Osteoblast (primary cell): ENCODE data around the gene ABHD12. TPM values are rescaled to one million over a fixed set of nuclear protein-coding genes. Genes with fewer than 3 reads are reported as not detected.

Experiments used
- DNase-seq: peaks from one replicate; pipeline ENCODE4 v3.0.0; 2011; ENCODE audit warnings: low spot score, mixed read lengths; ENCODE audit not compliant: insufficient read length; ENCODE audit errors: missing footprints
- H2AFZ ChIP-seq: 2 replicates; pipeline ENCODE4 v1.6.0; 2011; ENCODE audit warnings: mild to moderate bottlenecking, low read length
- H3K27ac ChIP-seq: 2 replicates; pipeline ENCODE4 v1.5.1; 2011; ENCODE audit warnings: mild to moderate bottlenecking, low read depth, low read length, moderate library complexity
- H3K27me3 ChIP-seq: 2 replicates; pipeline ENCODE4 v1.6.0; 2012; ENCODE audit warnings: mild to moderate bottlenecking, control low read depth, inconsistent platforms, low read length, moderate library complexity; ENCODE audit not compliant: insufficient read depth
- H3K36me3 ChIP-seq: 2 replicates; pipeline ENCODE4 v1.5.1; 2011; ENCODE audit warnings: mild to moderate bottlenecking, low read length, control low read depth, moderate library complexity; ENCODE audit not compliant: insufficient read depth
- H3K4me1 ChIP-seq: 2 replicates; pipeline ENCODE4 v1.5.1; 2011; ENCODE audit warnings: mild to moderate bottlenecking, low read length, control low read depth, moderate library complexity; ENCODE audit not compliant: insufficient read depth
- H3K4me2 ChIP-seq: 2 replicates; pipeline ENCODE4 v1.6.0; 2011; ENCODE audit warnings: mild to moderate bottlenecking, low read length; ENCODE audit not compliant: insufficient read depth
- H3K4me3 ChIP-seq: fragments of 200-600 bp; sonication (generic); 3 replicates; pipeline ENCODE4 v1.5.1; 2012; ENCODE audit warnings: mild to moderate bottlenecking, low read length, inconsistent platforms; ENCODE audit not compliant: insufficient read depth
- H3K79me2 ChIP-seq: 2 replicates; pipeline ENCODE4 v1.6.0; 2012; ENCODE audit warnings: mild to moderate bottlenecking, low read length, control low read depth, inconsistent platforms; ENCODE audit not compliant: insufficient read depth
- H3K9me3 ChIP-seq: 2 replicates; pipeline ENCODE4 v1.5.1; 2011; ENCODE audit warnings: low read depth, low read length, control low read depth
- H4K20me1 ChIP-seq: 2 replicates; pipeline ENCODE4 v1.6.0; 2012; ENCODE audit warnings: mild to moderate bottlenecking, low read length, control low read depth; ENCODE audit not compliant: insufficient read depth
- total RNA-seq: library from RNA; depleted of rRNA; stranded (reverse); fragments of >200 nt; gene quantifications from 2 replicates; pipeline ENCODE4 v1.2.3, GENCODE V29; 2012
- TF ChIP-seq, protein P1 (sequence below): IDR thresholded peaks from 2 replicates; pipeline ENCODE4 v1.5.1; 2011; ENCODE audit warnings: mild to moderate bottlenecking, low read depth, low read length, moderate library complexity; ENCODE audit errors: extremely low read depth

ABHD12 gene
- total RNA-seq, 1 donor = 29.7 TPM

DNA sequence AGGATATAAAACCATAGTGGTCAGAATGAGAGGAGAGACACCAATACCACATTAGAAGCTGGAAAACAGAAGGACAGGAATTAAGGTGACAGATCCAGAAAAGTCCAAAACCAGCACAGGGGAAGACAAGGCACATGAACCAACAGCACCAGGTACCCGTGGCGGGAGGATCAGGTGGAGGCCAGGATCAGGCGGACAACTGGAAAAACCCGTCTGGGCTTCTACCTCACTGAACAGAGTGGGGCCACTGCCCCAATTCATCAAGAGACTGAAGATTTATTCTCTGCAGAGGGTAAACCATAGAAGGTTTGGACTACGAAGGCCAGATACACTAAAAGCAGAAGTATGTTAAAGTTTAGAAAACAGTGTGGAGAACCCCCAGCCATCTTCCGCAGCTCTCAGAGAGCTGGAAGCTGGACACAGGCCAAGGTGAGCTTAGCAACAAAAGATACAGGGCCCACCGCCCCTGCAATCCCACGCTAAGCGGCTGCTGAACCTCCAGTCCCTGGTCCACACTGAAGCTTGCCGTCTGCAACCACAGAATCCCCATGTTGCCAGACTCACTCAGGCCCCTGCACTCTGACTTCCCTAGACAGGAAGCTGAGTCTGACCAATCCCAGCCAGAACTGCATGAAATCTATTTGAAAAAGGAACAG, 29.9 kb downstream of the ABHD12 start:
- H2AFZ ChIP-seq = peak overlapping the region; percentile 1
- peaks cover 5% of the 10 kb centered on the region for H3K4me1 ChIP-seq
- no peaks in the 10 kb centered on the region for H3K27me3 ChIP-seq
- TF ChIP-seq, protein P1, sequence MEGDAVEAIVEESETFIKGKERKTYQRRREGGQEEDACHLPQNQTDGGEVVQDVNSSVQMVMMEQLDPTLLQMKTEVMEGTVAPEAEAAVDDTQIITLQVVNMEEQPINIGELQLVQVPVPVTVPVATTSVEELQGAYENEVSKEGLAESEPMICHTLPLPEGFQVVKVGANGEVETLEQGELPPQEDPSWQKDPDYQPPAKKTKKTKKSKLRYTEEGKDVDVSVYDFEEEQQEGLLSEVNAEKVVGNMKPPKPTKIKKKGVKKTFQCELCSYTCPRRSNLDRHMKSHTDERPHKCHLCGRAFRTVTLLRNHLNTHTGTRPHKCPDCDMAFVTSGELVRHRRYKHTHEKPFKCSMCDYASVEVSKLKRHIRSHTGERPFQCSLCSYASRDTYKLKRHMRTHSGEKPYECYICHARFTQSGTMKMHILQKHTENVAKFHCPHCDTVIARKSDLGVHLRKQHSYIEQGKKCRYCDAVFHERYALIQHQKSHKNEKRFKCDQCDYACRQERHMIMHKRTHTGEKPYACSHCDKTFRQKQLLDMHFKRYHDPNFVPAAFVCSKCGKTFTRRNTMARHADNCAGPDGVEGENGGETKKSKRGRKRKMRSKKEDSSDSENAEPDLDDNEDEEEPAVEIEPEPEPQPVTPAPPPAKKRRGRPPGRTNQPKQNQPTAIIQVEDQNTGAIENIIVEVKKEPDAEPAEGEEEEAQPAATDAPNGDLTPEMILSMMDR = no peak
- H3K4me2 ChIP-seq = peak overlapping the region; percentile 15
- no peaks in the 10 kb centered on the region for H3K36me3 ChIP-seq
- peaks cover 75% of the 10 kb centered on the region for H3K79me2 ChIP-seq
- peak overlapping the region; percentile 40 for H3K27ac ChIP-seq
- peak; percentile 61 for DNase-seq
- H3K4me3 ChIP-seq = no peak overlapping the region
- no peaks in the 10 kb centered on the region for H3K9me3 ChIP-seq
- H4K20me1 ChIP-seq = peaks cover 3% of the 10 kb centered on the region

DNA sequence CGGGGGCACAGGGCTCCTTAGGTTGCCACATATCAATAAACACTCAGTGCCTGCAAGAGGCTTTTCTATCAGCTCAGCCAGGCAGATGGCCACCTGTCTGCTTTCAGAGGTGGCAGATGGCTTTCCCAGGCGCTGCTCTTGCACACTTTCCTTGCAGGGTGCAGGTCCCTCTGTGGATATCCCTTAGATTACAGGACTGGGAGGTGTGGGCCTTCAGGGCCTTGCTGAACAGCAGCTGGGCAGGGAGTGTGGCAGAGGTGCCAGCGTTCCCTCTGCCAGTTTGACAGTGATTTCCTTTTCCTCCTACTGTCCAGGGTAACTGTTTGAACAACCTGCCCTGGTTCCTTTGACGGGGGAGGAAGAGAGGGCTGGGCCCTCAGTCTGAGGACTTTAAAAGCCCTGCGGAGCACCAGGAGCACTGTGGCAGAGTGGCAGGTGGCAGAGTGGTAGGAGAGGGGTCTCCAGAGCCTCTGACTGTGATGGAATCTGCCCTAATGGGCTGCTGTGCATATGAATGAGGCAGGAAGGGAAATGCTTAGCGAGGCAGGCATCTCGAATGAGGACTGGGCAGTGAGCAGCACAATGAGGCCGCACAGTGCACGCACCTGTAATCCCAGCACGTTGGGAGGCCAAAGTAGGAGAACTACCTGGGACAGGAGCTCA, 34.2 kb downstream of the ABHD12 start:
- no peak for DNase-seq
- TF ChIP-seq, protein P1 = no peak
- H4K20me1 ChIP-seq = peaks cover 3% of the 10 kb centered on the region
- no peaks in the 10 kb centered on the region for H3K27me3 ChIP-seq
- H3K79me2 ChIP-seq = peaks cover 71% of the 10 kb centered on the region
- peaks cover 4% of the 10 kb centered on the region for H3K4me1 ChIP-seq
- H3K27ac ChIP-seq = no peak overlapping the region
- no peaks in the 10 kb centered on the region for H3K36me3 ChIP-seq
- no peak overlapping the region for H3K4me2 ChIP-seq
- H2AFZ ChIP-seq = no peak overlapping the region
- no peak overlapping the region for H3K4me3 ChIP-seq
- no peaks in the 10 kb centered on the region for H3K9me3 ChIP-seq

DNA sequence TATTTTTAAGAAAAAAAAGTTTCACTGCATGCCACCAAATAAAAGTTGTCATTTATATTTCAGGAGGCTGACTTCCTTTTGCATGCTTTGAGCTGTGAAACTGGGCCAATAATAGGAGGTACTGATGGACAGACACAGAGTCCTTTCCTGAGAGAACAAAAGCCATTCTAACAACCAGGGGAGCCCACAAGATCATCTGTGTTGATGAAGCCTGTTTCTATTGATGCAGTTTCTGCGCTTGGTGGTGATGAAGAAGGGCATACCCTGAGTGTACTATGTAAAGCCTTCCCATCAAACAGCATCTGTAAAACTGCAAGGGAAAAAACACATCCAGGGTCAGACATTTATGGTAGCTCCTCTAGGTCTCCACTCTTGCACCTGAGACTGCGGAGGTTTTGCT, 34.8 kb downstream of the ABHD12 start:
- Histone ChIP-seq H3K4me2 (no peak overlapping the region), H3K4me1 (no peaks in the 10 kb centered on the region), H3K79me2 (peaks cover 72% of the 10 kb centered on the region), H2AFZ (no peak overlapping the region), H3K9me3 (no peaks in the 10 kb centered on the region), H3K4me3 (no peak overlapping the region), H3K27me3 (no peaks in the 10 kb centered on the region), H4K20me1 (peaks cover 3% of the 10 kb centered on the region), H3K36me3 (no peaks in the 10 kb centered on the region), H3K27ac (no peak overlapping the region)
- TF ChIP-seq, protein P1 = no peak
- no peak for DNase-seq

DNA sequence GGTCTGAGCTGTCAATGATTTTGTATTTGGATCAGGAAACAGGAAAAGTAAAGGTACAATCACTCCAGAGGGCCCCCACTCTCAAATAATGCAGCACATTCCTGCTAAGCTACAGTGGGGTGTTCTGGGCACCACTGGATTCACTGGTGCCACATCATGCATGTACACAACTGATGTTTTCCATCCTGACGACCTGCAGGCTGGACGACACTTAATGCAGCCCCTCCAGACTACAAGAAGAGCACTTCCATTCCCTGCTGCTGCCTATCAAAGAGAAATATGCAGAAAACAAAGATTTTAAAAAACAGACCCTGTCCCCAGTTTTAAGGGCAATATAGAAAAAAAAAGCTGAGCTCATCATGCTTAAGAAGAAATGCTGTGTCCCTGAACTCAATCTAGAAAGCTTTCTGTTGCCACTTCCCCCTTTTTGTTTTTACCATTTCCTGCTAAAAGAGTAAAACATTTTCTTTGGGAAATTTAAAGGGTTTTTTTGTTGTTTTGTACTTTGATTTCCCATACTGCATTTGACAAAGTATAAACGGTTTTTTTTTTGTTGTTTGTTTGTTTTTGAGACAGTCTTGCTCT, 35.5 kb downstream of the ABHD12 start:
- H2AFZ ChIP-seq = no peak overlapping the region
- H3K27ac ChIP-seq = no peak overlapping the region
- H3K9me3 ChIP-seq = no peaks in the 10 kb centered on the region
- TF ChIP-seq, protein P1 = no peak
- H4K20me1 ChIP-seq = peaks cover 3% of the 10 kb centered on the region
- H3K27me3 ChIP-seq = no peaks in the 10 kb centered on the region
- no peak overlapping the region for H3K4me2 ChIP-seq
- DNase-seq = no peak
- peaks cover 73% of the 10 kb centered on the region for H3K79me2 ChIP-seq
- H3K36me3 ChIP-seq = no peaks in the 10 kb centered on the region
- H3K4me3 ChIP-seq = no peak overlapping the region
- H3K4me1 ChIP-seq = no peaks in the 10 kb centered on the region
